Stimulated activated naive CD4-positive, alpha-beta T cell (primary cell): ENCODE data around the gene TUBA1A.
"Not testable (repeated sequence)": the region's sequence is repeated elsewhere in the genome, so short reads cannot be mapped to it uniquely, and the experiment has no call there.

ENCODE experiments used
- DNase-seq, 6 experiments: peaks; one replicate each; lab custom pipeline; 2025; lab: John Stamatoyannopoulos, UW

The TUBA1A gene

GRCh38 chr12:49188916-49189367 is at the start of gene TUBA1A:
TSS of gene TUBA1A (minus strand) at chr12:49189080. CDS start at chr12:49188979, 101 bp downstream.
- DNase-seq: peak; percentile 90 to 99 (median 96)

GRCh38 chr12:49236423-49236822 is 47.5 kb upstream of the TUBA1A start:
- no peak for DNase-seq

DNA sequence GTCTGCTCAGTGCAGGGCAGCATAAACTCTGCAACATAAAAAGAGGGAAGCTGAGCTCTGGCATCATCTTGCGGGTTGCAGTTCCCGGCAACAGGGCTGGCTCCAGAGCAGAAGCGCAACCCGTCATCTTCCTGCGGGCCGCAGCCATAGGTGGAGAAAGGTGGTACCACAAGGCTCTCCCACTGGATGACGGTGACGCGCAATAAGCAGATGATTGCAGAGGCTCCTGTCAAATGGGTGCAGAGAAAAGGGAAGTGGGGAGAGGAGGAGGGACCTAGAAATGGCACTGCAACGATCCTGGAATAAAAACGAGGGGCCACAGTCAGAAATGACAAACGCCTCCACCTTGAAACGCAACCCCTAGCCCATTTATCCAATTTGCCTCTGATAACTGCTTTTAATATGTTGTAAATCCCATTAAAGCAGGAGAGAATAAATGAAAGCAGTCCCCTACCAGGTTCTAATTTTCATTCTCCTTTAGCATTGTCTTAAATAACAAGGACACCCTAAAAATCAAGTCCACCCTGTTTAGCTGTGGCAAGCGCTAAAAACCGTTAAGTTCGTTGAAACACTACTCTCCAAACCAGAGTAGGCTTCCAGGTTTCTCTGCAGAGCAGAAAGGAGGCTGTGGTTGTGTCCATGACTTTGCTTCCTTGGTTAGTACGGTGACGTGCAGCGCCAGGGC is 45.1 kb upstream of the TUBA1A start:
- DNase-seq: peak in 3 of 6 experiments; percentile 2 to 21 (median 6)

DNA sequence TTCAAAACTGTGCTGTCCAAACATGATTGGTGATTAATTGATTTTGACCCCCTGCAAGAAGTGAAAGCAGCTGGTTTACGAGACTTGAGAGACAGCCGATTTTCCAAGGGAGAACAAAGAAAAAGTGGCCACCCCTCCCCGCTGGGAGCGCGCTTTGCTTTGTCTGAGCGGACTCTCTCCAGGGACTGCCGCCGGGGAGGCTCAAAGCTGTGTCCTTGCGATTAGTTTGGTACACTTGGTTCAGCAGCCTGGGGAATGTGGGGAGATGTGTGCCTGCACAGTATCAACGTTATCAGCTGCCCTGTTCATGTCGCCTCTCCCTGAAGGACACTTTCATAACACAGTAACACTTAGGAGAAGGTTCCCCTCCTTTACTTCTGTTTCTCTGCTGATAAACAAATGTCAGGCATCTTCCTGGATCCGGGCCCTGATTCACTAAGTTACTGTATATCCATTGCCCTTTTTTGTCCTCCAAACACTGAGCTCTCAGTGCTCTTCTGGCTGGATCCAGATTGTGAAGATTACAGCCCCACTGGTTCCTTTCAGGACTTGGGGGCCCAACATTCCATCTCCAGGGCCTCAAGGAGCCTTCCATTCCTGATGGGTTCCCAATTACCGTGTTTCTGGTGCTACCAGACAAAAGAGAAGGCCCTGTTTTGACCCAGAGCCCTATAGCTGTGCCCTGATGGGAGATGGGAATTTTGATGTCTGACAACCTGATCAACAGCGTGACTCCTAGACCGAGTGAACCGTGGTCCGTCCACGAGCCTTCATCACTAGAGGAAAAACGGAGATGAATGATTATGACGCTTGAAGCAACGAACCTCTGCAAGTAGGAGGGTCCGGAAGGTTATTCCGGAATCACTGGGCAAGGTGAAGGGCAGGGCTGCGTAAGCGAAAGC is 44.3 kb upstream of the TUBA1A start:
- no peak for DNase-seq

DNA sequence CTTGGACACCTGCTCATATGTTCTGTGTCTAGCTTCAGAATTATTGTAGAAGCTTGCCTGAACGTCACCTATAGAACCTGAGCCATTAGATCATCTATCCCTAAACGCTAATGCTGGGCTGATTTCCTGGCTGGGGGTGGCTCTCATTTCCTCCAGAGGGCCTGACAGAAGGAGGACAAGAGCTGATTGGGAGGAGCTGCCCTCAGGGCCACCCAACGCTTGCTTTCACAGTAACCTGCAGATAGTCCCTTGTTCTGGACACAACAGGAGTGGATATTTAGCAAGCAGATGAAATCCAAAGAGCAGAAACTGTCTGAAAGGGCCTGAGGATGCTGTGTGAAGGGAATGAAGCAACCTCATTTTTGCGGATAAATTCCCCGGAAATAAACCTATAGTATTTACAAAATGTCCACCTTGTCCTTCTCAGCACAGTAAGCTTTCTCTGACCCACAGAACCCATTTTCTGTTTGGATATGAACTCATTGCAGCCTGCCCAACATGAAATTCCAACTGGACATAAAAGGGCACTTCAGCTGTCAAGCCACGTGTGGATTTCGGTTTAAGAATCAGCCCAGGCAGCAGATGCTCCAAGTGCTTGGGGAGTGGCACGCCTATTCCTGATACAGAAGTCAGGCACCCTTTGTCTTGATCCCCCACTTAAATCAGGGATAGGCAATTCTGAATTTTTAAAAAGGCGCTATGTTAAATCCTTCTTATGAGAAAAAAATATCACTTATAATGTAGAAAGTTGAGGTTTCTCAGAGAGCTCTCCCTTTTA is 43.2 kb upstream of the TUBA1A start:
- no peak for DNase-seq

- DNase-seq: no peak
These were observed 41.9 kb upstream of the TUBA1A start for GRCh38 chr12:49230805-49231194.

- DNase-seq: no peak
These were observed 41.4 kb upstream of the TUBA1A start for GRCh38 chr12:49230176-49230804.

GRCh38 chr12:49228653-49229052 is 39.8 kb upstream of the TUBA1A start:
- no peak for DNase-seq

- no peak for DNase-seq
These were observed 38.8 kb upstream of the TUBA1A start for GRCh38 chr12:49227713-49228112.

- DNase-seq: no peak
These were observed 36.8 kb upstream of the TUBA1A start for GRCh38 chr12:49225576-49226166.

DNA sequence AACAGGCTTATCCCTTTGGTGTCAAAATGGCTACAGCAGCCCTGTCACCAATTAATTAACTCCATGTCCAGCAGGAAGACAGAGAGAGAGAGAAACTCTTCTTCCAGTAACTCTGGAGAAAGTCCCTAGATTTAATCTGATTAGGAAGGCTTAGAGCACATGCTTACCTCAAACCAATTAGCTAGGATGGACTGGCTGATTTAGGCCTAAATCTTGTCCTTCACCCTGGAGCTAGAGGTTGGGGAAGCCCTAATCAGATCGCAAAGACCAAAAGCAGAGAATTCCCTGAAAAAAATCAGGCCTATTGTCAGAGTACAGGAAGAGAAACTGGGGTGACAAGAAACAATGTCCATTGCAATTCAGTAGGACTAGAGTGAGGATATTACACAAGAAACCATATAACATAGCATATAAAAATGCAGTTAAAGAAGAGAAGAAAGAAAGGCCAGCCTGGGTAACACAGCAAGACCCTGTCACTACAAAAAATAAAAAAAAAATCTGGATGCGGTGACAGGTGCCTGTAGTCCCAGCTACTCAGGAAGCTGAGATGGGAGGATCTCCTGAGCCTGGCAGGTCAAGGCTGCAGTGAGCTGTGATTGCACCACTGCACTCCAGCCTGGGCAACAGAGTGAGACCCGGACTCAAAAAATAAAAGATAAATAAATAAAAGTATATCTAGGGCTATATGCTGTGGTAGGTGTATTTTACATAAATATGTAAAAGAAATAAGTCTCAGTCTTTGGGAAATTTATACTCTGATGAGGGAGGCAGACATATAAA is 34.9 kb upstream of the TUBA1A start:
- DNase-seq: no peak

DNA sequence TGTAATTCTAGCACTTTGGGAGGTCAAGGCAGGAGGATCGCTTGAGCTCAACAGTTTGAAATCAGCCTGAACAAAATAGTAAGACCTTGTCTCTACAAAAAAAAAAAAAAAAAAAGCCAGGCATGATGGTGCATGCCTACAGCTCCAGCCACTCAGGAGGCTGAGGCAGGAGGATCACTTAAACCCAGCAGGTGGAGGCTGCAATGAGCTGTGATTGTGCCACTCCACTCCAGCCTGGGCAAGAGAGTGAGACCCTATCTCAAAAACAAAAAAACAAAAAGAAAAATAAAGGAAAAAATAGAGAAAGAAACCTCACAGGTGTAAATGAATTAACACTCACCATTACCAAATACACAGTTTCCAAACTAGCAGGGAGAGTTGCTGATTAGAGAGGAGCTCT is 34.2 kb upstream of the TUBA1A start:
- no peak for DNase-seq

DNA sequence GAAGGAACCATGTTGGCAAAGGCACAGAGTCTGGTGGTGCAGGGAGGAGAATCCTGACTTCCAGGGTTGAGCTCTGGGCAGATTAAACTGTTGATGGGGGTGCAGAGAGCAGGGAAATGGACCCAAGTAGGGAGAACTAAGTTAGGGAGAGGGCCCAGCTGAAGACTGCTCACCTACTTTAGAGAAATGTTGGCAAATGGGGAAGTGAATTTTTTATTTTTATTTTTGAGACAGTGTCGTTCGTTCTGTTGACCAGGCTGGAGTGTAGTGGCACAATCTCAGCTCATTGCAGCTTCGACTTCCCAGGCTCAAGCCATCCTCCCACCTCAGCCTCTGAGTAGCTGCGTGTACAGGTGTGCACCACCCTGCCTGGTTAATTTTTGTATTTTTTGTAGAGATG is 32.1 kb upstream of the TUBA1A start:
- no peak for DNase-seq

DNA sequence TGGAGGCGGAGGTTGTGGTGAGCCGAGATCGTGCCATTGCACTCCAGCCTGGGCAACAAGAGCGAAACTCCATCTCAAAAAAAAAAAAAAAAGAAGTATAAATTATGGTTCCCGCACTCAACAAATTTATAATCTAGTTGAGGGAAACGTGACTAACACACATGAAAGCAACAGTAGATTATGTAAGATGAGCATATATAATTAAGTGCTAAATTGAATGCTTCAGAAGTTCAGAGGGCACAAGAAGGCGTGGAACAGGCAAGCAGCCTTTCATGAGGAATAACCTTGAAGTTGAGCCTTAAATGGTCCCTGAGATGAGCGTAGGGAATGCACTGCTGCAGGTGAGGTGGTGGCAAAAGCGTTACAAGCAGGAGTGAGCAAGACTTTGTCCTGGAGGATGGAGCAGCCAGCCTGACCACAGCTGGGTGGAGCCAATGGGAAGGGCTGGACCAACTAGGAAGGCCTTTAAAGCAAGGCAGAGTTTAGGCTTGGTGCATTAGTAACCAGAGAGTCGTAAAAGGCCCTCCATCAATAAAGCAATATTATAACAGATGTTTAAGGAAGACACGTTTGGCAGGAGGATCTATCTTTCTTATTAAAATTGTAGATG is 30.6 kb upstream of the TUBA1A start:
- no peak for DNase-seq

DNA sequence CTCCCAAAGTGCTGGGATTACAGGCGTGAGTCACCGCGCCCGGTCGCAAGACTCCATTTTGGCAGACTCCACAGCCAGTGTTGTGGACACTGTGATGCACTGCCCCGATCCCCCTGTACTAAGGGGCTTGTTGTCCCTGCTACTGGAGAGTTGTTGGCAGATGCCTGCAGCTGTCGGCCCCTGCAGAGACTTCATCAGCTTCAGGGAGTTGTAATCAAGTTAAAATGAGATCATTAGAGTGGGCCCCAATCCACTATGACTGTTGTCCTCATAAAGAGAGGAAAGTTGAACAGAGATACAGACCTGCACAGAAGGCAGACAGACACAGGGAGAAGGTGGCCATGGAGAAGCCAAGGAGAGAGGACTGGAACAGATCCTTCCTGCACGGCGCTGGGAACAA is 23.7 kb upstream of the TUBA1A start:
- no peak for DNase-seq

DNA sequence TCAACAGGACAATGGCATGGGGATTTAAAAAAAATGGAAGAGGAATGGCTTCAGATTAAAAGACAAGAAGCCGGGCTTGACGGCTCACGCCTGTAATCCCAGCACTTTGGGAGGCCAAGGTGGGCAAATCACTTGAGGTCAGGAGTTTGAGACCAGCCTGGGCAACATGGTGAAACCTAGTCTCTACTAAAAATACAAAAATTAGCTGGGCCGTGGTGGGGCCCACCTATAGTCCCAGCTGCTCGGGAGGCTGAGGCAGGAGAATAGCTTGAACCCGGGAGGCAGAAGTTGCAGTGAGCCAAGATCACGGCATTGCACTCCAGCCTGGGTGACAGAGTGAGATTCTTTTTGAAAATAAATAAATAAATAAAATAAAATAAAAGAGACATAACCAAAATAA is 21.8 kb upstream of the TUBA1A start:
- not testable (repeated sequence) for DNase-seq

GRCh38 chr12:49208676-49209075 is 19.8 kb upstream of the TUBA1A start:
- DNase-seq: no peak

DNA sequence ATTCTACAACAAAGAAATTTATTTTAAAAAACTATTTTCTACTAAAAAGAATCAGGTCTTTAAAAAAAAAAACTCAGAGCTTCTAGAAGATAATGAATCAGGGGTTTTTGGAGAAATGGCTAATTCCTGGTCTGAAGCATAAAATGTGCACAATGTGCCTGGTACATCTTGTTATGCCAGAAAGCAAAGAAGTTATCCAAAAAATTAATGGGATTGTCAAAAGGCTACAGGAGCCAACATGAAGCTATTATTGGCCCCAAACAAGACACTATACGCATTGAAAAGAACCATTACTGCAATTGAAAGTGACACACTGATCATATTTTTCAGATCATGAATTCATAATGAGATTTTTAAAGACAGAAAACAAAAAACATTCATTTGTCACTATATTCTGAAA is 19.3 kb upstream of the TUBA1A start:
- DNase-seq: no peak

DNA sequence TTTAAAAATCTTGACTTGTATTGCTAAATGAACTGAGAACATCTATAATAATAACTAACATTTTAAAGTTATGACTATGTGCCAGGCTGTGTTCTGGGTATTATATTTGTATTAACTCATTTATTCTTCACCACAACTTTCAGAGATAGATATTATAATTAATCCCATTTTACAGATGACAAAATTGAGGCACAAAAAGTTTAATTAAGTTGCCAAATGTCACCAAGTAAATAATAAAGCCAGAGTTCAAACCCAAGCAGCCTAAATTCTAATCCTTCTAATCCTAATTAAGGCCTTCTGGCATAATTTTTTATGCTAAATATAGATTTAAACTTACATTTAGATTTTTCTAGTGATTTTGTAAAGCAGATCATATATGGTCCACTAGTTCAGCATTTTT is 17.5 kb upstream of the TUBA1A start:
- DNase-seq: no peak

DNA sequence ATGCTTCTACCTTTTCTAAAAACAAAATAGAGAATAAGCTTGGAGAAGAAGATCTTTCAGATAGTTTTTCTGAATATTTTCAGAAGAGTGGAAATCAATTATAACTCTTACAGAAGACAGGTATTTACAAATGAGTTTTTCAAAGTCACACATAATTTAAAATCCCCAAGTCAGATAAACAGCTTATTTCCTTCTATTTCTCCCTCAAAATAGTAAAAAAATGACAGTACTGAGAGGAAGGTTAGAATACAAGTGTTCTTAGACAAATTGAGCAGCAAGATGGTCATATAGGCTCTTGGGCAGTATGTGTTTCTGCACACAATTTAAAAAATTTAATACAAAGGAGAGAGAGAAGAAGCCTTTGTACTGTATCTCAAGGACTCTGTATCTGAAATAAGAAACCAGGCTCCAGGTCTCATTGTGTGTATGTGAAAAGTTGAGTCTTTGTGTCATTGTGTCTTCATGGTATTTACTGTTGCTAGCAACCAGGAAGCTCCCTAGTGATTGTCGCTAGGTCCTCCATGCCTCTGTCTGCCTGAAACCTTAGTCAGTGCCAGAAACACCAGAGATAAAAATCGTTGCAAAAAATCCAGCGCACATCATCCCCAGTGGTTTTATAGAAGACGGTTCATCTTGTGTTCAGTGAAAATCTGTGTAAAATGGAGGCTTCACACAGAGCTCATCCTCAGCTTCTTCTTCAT is 12.9 kb upstream of the TUBA1A start:
- peak in 1 of 6 experiments; percentile 11 for DNase-seq
